K562 (cell line): ENCODE measurements around the gene C16orf74. TPM values are rescaled to one million over a fixed set of nuclear protein-coding genes. Genes with fewer than 3 reads are reported as not detected.

Experiments
- BCL6 ChIP-seq: fragments of 250-450 bp; sonication (Bioruptor Pico); IDR thresholded peaks from 2 replicates; pipeline ENCODE4 v1.4.0; 2020
- BDP1 ChIP-seq: IDR thresholded peaks from 3 replicates; pipeline ENCODE4 v1.6.1; 2011; ENCODE audit not compliant: insufficient read length, insufficient read depth
- CBFA2T2 ChIP-seq: fragments of 450-650 bp; conservative IDR thresholded peaks from 2 replicates; pipeline ENCODE4 v1.6.1; 2017; ENCODE audit warnings: mild to moderate bottlenecking
- CHD2 ChIP-seq: IDR thresholded peaks from 2 replicates; pipeline ENCODE4 v1.6.1; 2011; ENCODE audit warnings: low read depth, low read length
- COPS2 ChIP-seq: fragments of 450-650 bp; conservative IDR thresholded peaks from 2 replicates; pipeline ENCODE4 v1.6.1; 2016; ENCODE audit warnings: mild to moderate bottlenecking, moderate library complexity
- CXXC5 ChIP-seq: fragments of 250-450 bp; sonication (Bioruptor Pico); IDR thresholded peaks from 2 replicates; pipeline ENCODE4 v1.8.0; 2022; ENCODE audit warnings: inconsistent platforms, mild to moderate bottlenecking, moderate library complexity
- ETS1 ChIP-seq: conservative IDR thresholded peaks from 2 replicates; pipeline ENCODE4 v1.6.1; 2011; ENCODE audit warnings: low read depth, mild to moderate bottlenecking, low read length; ENCODE audit not compliant: control insufficient read depth
- FOXK1 ChIP-seq: sonication (generic); formaldehyde crosslinking; IDR thresholded peaks from 2 replicates; pipeline ENCODE4 v1.8.0; 2022; ENCODE audit warnings: missing genetic modification reagents, mild to moderate bottlenecking, borderline replicate concordance
- JUNB ChIP-seq: fragments of 450-650 bp; formaldehyde crosslinking; conservative IDR thresholded peaks from 2 replicates; pipeline ENCODE4 v1.4.0; 2020; ENCODE audit warnings: mild to moderate bottlenecking
- PCBP1 ChIP-seq: fragments of 200-400 bp; formaldehyde crosslinking; IDR thresholded peaks from 2 replicates; pipeline ENCODE4 v1.6.1; 2018; ENCODE audit warnings: mild to moderate bottlenecking, low read depth, low read length; ENCODE audit not compliant: poor library complexity, severe bottlenecking
- PTBP1 ChIP-seq: fragments of 200-400 bp; formaldehyde crosslinking; IDR thresholded peaks from 2 replicates; pipeline ENCODE4 v1.6.1; 2017; ENCODE audit warnings: low read depth, low read length
- RBBP5 ChIP-seq: fragments of 200-600 bp; sonication (generic); IDR thresholded peaks from 2 replicates; pipeline ENCODE4 v1.6.1; 2012; ENCODE audit warnings: borderline replicate concordance, mild to moderate bottlenecking, low read length, control low read depth, inconsistent platforms; ENCODE audit not compliant: insufficient read depth, poor library complexity, severe bottlenecking
- SNRNP70 ChIP-seq: fragments of 200-400 bp; formaldehyde crosslinking; optimal IDR thresholded peaks from 2 replicates; pipeline ENCODE3; 2017; ENCODE audit warnings: low read depth, low read length
- U2AF2 ChIP-seq: fragments of 200-400 bp; formaldehyde crosslinking; optimal IDR thresholded peaks from 2 replicates; pipeline ENCODE3; 2017; ENCODE audit warnings: low read depth, mild to moderate bottlenecking, low read length
- ZFX ChIP-seq: sonication (generic); formaldehyde crosslinking; IDR thresholded peaks from 2 replicates; pipeline ENCODE4 v1.8.0; 2022; ENCODE audit warnings: mild to moderate bottlenecking, missing genetic modification reagents, moderate library complexity
- ZNF23 ChIP-seq: fragments of 250-450 bp; sonication (Bioruptor Pico); IDR thresholded peaks from 2 replicates; pipeline ENCODE4 v1.4.0; 2020; ENCODE audit warnings: mild to moderate bottlenecking
- polyA plus RNA-seq, 8 experiments: library from polyadenylated mRNA; depleted of rRNA in 4 of 8; stranded (reverse) in 5 of 8; unstranded in 3 of 8; fragments of >200 nt; fragmentation: Nextera tagmentation in 2 of 8; fragmentation: Illumina TruSeq in 1 of 8; extraction: Ambion mirVana in 2 of 8; extraction: Trizol in 1 of 8; gene quantifications; 2 replicates each; pipeline versions ENCODE4 v1.2.1 to v1.2.3, GENCODE V29; 2011 to 2014; ENCODE audit warnings: inconsistent platforms in 1 of 8, missing spikeins in 1 of 8
- total RNA-seq, 7 experiments: library from RNA; depleted of rRNA in 6 of 7; stranded (reverse); fragments of >200 nt in 6 of 7; fragmentation: Illumina TruSeq in 2 of 7; extraction: Trizol in 2 of 7; gene quantifications; 2 replicates each; pipeline versions ENCODE4 v1.2.1 to v1.2.3, GENCODE V29; 2011 to 2021; ENCODE audit warnings: low replicate concordance in 1 of 7
- TF ChIP-seq, protein P1 (sequence below): fragments of 450-650 bp; IDR thresholded peaks from 2 replicates; pipeline ENCODE4 v1.6.1; 2016; ENCODE audit warnings: mild to moderate bottlenecking, moderate library complexity

Gene C16orf74
- total and polyA plus RNA-seq, 9 of the 15 experiments (the other 6 are each of a cell fraction or from before 2014, with no cell fraction given), result not detected

DNA sequence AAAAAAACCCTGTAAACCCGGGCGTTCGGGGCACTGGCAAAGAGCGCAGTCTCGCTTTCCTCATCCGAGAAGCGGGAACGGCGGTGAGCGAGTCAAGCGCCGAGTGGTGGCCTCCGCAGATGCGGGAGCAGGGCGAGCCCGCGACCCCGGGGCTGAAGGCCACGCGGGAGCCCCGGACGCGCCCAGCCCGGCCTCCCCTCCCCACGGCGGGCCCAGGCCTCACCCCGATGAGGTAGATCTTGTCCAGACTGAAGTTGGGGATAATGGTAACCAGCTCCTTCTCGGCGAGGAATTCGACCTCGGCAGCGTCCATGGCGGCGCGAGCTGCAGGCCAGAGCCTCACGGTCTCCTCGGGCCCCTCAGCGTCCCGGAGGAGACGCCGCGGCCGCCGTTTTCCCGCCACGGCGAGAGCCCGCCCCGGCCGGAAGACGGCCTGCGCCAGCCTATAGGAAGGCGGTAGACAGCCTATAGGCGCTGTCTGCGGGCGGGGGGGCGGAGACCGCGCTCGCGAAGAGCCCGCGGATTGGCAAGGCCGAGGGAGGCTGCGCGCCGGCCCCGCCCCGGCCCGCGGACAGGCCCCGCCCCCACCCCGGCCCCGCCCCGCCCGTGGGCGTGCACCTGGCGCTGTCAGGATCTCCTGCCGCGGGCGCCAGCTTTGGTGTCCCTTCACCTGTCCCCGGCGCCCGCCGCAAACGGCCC is 62.2 kb downstream of the C16orf74 start, which contains the start of gene GINS2 (continued):
- TF ChIP-seq SNRNP70, result no peak
- TF ChIP-seq BCL6, result no peak
- no peak for TF ChIP-seq BDP1
- no peak for TF ChIP-seq JUNB (CRISPR knock-in tag)
- no peak for TF ChIP-seq U2AF2
- peak; percentile 56 for TF ChIP-seq CHD2
- TF ChIP-seq, protein P1, sequence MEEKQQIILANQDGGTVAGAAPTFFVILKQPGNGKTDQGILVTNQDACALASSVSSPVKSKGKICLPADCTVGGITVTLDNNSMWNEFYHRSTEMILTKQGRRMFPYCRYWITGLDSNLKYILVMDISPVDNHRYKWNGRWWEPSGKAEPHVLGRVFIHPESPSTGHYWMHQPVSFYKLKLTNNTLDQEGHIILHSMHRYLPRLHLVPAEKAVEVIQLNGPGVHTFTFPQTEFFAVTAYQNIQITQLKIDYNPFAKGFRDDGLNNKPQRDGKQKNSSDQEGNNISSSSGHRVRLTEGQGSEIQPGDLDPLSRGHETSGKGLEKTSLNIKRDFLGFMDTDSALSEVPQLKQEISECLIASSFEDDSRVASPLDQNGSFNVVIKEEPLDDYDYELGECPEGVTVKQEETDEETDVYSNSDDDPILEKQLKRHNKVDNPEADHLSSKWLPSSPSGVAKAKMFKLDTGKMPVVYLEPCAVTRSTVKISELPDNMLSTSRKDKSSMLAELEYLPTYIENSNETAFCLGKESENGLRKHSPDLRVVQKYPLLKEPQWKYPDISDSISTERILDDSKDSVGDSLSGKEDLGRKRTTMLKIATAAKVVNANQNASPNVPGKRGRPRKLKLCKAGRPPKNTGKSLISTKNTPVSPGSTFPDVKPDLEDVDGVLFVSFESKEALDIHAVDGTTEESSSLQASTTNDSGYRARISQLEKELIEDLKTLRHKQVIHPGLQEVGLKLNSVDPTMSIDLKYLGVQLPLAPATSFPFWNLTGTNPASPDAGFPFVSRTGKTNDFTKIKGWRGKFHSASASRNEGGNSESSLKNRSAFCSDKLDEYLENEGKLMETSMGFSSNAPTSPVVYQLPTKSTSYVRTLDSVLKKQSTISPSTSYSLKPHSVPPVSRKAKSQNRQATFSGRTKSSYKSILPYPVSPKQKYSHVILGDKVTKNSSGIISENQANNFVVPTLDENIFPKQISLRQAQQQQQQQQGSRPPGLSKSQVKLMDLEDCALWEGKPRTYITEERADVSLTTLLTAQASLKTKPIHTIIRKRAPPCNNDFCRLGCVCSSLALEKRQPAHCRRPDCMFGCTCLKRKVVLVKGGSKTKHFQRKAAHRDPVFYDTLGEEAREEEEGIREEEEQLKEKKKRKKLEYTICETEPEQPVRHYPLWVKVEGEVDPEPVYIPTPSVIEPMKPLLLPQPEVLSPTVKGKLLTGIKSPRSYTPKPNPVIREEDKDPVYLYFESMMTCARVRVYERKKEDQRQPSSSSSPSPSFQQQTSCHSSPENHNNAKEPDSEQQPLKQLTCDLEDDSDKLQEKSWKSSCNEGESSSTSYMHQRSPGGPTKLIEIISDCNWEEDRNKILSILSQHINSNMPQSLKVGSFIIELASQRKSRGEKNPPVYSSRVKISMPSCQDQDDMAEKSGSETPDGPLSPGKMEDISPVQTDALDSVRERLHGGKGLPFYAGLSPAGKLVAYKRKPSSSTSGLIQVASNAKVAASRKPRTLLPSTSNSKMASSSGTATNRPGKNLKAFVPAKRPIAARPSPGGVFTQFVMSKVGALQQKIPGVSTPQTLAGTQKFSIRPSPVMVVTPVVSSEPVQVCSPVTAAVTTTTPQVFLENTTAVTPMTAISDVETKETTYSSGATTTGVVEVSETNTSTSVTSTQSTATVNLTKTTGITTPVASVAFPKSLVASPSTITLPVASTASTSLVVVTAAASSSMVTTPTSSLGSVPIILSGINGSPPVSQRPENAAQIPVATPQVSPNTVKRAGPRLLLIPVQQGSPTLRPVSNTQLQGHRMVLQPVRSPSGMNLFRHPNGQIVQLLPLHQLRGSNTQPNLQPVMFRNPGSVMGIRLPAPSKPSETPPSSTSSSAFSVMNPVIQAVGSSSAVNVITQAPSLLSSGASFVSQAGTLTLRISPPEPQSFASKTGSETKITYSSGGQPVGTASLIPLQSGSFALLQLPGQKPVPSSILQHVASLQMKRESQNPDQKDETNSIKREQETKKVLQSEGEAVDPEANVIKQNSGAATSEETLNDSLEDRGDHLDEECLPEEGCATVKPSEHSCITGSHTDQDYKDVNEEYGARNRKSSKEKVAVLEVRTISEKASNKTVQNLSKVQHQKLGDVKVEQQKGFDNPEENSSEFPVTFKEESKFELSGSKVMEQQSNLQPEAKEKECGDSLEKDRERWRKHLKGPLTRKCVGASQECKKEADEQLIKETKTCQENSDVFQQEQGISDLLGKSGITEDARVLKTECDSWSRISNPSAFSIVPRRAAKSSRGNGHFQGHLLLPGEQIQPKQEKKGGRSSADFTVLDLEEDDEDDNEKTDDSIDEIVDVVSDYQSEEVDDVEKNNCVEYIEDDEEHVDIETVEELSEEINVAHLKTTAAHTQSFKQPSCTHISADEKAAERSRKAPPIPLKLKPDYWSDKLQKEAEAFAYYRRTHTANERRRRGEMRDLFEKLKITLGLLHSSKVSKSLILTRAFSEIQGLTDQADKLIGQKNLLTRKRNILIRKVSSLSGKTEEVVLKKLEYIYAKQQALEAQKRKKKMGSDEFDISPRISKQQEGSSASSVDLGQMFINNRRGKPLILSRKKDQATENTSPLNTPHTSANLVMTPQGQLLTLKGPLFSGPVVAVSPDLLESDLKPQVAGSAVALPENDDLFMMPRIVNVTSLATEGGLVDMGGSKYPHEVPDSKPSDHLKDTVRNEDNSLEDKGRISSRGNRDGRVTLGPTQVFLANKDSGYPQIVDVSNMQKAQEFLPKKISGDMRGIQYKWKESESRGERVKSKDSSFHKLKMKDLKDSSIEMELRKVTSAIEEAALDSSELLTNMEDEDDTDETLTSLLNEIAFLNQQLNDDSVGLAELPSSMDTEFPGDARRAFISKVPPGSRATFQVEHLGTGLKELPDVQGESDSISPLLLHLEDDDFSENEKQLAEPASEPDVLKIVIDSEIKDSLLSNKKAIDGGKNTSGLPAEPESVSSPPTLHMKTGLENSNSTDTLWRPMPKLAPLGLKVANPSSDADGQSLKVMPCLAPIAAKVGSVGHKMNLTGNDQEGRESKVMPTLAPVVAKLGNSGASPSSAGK, result peak; percentile 90
- TF ChIP-seq ETS1, result 0 out of 2 replicates have a peak, but pooled peaks have one; percentile 15
- TF ChIP-seq CXXC5, result peak; percentile 96
- no peak for TF ChIP-seq PTBP1
- TF ChIP-seq COPS2, result no peak
- peak; percentile 82 for TF ChIP-seq ZFX (CRISPR knock-in tag)
- no peak for TF ChIP-seq ZNF23 (CRISPR knock-in tag)
- no peak for TF ChIP-seq CBFA2T2
- TF ChIP-seq PCBP1, result peak; percentile 34
- TF ChIP-seq FOXK1 (CRISPR knock-in tag), result no peak
- TF ChIP-seq RBBP5, result peak; percentile 80
